HG03342 (cell line): ENCODE measurements around the gene TMEM9.

ENCODE experiments used
- ATAC-seq: cut with Tn5 transposase; IDR thresholded peaks from one replicate; pipeline ENCODE4 v1.9.1; 2021; ENCODE audit warnings: mild to moderate bottlenecking, moderate library complexity; ENCODE audit not compliant: unreplicated experiment

The TMEM9 gene

DNA sequence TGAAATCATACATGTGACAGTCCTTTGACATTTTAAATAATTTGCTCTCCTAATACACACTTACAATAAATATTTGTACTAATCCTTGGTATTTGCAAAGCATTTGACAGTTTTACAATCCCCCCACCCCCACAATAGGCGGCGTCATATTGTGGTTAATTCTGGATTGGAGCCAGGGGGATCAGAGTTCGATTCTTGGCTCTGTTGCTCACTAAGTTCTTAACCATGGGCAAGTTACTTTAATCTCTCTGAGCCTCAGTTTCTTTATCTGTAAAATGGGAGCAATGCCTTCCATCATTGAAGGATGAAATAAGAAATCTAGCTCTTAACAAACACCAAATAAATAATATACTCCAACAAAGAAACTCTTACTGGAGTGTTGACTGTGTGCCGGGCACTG is 65.9 kb downstream of the TMEM9 start:
- ATAC-seq, result no peak

DNA sequence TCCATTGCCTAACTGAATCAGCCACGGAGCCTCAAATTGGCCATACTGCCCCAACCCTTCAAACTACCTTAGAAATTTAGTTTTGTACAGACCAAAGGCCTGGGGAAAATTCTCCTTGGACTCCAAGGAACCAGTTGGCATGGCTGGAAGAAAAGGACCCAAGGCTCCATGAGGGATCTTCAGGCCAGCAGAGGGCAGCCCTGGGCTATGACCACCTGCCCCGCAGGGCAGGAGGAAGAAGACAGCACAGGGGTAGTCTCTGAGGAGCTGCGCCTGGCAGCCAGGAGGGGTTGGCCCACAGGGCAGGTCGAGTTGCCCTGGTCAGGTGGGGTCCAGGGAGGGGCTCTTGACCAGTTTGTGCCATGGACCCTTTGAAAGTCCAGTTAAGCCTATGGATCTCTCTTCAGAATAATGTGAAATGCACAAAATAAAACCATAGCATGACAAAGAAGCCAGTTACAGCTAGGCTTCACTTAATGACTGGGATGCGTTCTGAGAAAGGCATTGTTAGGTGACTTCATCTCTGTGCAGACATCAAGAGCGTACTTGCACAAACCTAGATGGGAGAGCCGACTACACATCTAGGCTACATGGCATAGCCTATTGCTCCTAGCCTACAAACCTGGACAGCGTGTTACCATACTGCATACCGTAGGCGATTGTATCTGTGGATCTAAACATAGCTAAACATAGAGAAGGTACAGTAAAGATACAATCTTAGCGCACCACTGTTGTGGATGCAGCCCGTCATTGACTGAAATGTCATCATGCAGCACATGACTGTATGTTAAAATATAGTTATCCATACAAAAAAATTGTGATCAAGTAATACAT is 68.2 kb downstream of the TMEM9 start:
- no peak for ATAC-seq
